Uterus (tissue), 4 donors: ENCODE measurements around the gene MYL11. TPM values are rescaled to one million over a fixed set of nuclear protein-coding genes. Genes with fewer than 3 reads are reported as not detected.
"Not testable (repeated sequence)": the region's sequence is repeated elsewhere in the genome, so short reads cannot be mapped to it uniquely, and the experiment has no call there.

Experiments
- DNase-seq, 2 donors: peaks; one replicate each; pipeline ENCODE4 v3.0.0-alpha.2; 2019 to 2020
- H3K27ac ChIP-seq, 2 donors: fragments of 200-600 bp; sonication (generic); 1 replicate in 1 of 2; 2 replicates in 1 of 2; pipeline ENCODE4 v1.5.1; 2016 to 2018
- H3K27me3 ChIP-seq, 2 donors: fragments of 200-600 bp; sonication (generic); one replicate each; pipeline ENCODE4 v1.5.1; 2018 to 2019; ENCODE audit warnings: control low read depth in 1 of 2
- H3K36me3 ChIP-seq, 2 donors: fragments of 200-600 bp; sonication (generic); one replicate each; pipeline ENCODE4 v1.5.1; 2019; ENCODE audit warnings: control low read depth in 1 of 2
- H3K4me1 ChIP-seq, 2 donors: fragments of 200-600 bp; sonication (generic); one replicate each; pipeline ENCODE4 v1.5.1; 2018 to 2019; ENCODE audit warnings: control low read depth in 1 of 2
- H3K4me3 ChIP-seq, 2 donors: fragments of 200-600 bp; sonication (generic); 1 replicate in 1 of 2; 2 replicates in 1 of 2; pipeline ENCODE4 v1.5.1; 2018 to 2019; ENCODE audit warnings: mild to moderate bottlenecking in 1 of 2
- H3K9me3 ChIP-seq, 2 donors: fragments of 200-600 bp; sonication (generic); one replicate each; pipeline ENCODE4 v1.5.1; 2019; ENCODE audit warnings: control low read depth in 1 of 2
- CTCF ChIP-seq, 4 experiments: fragments of 200-600 bp in 2 of 4; fragments of 450-650 bp in 2 of 4; sonication (generic) in 2 of 4; IDR thresholded peaks; one replicate each; pipeline ENCODE4 v1.5.1; 2016 to 2019; ENCODE audit warnings: antibody characterized with exemption in 4 of 4, mild to moderate bottlenecking in 2 of 4, moderate library complexity in 1 of 4
- POLR2A ChIP-seq, 2 donors: fragments of 450-650 bp; IDR thresholded peaks; one replicate each; pipeline ENCODE4 v1.6.1; 2016; ENCODE audit warnings: antibody characterized with exemption in 2 of 2, mild to moderate bottlenecking in 1 of 2, moderate library complexity in 1 of 2
- intact Hi-C: fragments of 100-400 bp; cut with DNase I; formaldehyde crosslinking; loops from one replicate; pipeline ENCODE4 v1.15.1; 2023; ENCODE audit warnings: low total_unique reads
- total RNA-seq, 4 donors: library from RNA; depleted of rRNA in 3 of 4; stranded (reverse); fragments of >200 nt in 3 of 4; gene quantifications; one replicate each; pipeline versions ENCODE4 v1.1.0 to v1.2.4, GENCODE V29; 2014 to 2023
- donor health status: DM: yes; HTN: yes; CAD: no.

MYL11 gene
- total RNA-seq, 4 donors from 2014 or later: 1.2 TPM; not detected in 3

DNA sequence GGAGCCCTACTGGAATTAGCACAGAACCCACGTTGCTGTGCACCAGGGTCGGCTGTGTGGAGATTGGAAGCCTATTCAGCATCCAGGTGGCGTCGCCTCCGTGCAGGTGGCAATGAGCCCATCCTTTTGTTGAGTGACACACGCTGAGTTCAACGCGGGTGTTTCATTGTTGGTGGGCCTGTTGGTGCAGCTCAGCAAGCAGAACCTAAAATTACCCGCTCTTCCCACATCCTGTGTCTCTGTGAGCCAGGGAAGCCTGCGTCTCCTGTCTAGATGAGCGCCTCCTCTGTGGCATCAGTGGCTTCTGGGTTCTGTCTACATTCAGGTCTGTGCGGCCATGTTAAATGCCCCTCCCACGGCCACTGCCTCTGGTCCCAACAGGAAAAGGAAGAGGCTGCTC lies 34.0 kb upstream of the MYL11 start:
- no peaks in the 10 kb centered on the region for H3K9me3 ChIP-seq
- H3K4me3 ChIP-seq: no peak overlapping the region
- no peaks in the 10 kb centered on the region for H3K27me3 ChIP-seq
- H3K27ac ChIP-seq: no peak overlapping the region
- H3K36me3 ChIP-seq: no peaks in the 10 kb centered on the region
- intact Hi-C loops: no loop called here
- DNase-seq: no peak
- no peaks in the 10 kb centered on the region for H3K4me1 ChIP-seq
- TF ChIP-seq POLR2A (IDR thresholded peaks at IDR 0.05): no peak
- TF ChIP-seq CTCF (IDR thresholded peaks at IDR 0.05): no peak

GRCh38 chr16:30341971-30342370 lies 32.6 kb upstream of the MYL11 start:
- intact Hi-C loops, H3K27me3 ChIP-seq, DNase-seq, H3K4me3 ChIP-seq, H3K36me3 ChIP-seq, H3K4me1 ChIP-seq, H3K27ac ChIP-seq, H3K9me3 ChIP-seq: not testable (repeated sequence)

DNA sequence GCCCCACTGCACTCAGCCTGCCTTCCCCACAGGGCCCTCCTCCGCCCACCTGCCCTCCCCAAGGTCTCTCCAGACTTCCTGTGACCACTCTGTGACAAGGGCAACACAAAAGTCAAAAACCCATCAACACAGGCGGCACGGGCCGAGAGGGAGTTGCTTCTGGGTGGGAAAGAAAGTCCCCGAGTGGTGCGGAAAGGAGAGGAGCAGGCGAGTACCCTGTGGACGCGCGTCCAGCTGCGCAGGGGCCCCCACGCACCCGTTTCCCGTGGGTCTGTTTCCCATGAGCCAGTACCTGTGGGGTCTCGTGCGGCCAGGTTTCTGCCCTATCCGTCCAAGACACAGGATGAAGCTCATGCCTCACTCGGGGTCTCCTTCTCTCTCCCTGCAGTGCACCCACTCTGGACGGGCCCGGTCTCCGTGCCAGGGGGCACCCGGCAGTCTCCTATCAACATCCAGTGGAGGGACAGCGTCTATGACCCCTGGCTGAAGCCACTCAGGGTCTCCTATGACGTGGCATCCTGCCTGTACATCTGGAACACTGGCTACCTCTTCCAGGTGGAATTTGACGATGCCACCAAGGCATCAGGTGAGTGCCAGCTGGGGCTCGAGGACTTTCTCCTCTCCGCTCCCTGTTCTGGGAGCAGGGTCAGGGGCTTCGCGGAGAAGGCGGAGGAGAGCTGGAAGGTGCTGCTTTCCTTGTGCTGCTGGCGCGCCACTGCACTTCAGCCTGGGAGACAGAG lies 31.7 kb upstream of the MYL11 start:
- H3K4me1 ChIP-seq: no peaks in the 10 kb centered on the region
- H3K4me3 ChIP-seq: no peak overlapping the region
- H3K9me3 ChIP-seq: no peaks in the 10 kb centered on the region
- no peaks in the 10 kb centered on the region for H3K36me3 ChIP-seq
- no peak overlapping the region for H3K27ac ChIP-seq
- H3K27me3 ChIP-seq: no peaks in the 10 kb centered on the region
- no peak for DNase-seq
- TF ChIP-seq POLR2A (IDR thresholded peaks at IDR 0.05) (no peak), CTCF (IDR thresholded peaks at IDR 0.05) (no peak)
- intact Hi-C loops: no loop called here

DNA sequence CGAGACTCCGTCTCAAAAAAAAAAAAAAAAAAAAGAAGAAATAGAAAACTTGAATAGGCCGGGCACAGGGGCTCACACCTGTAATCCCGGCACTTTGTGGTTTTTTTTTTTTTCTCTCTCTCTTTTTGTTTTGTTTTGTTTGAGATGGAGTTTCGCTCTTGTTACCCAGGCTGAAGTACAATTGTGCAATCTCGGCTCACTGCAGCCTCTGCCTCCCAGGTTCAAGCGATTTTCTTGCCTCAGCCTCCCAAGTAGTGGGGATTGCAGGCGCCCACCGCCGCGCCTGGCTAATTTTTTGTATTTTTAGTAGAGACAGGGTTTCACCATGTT lies 31.1 kb upstream of the MYL11 start:
- H3K27ac ChIP-seq, H3K27me3 ChIP-seq, intact Hi-C loops, H3K36me3 ChIP-seq, H3K9me3 ChIP-seq, H3K4me1 ChIP-seq, H3K4me3 ChIP-seq, DNase-seq: not testable (repeated sequence)

DNA sequence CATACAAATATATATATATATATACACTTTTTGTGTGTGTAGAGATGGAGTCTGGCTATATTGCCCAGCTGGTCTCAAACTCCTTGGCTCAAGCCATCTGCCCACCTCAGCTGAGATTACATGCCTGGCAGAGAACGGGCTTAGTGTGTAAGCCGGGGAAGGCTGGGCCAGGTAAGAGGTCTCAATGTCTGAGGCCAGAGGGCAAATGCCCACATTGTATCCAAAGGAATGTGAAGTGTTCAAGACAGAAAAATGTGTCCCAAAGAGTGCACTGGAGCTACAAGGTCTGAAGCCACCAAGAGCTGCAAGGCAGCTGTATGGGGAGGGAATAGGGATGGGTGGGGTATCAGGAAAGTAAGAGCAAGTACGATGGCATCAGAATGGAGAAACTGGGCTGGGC lies 28.3 kb upstream of the MYL11 start:
- H3K36me3 ChIP-seq: no peaks in the 10 kb centered on the region
- H3K27me3 ChIP-seq: no peaks in the 10 kb centered on the region
- no peak overlapping the region for H3K27ac ChIP-seq
- intact Hi-C loops: no loop called here
- no peak for DNase-seq
- TF ChIP-seq CTCF (IDR thresholded peaks at IDR 0.05) (no peak), POLR2A (IDR thresholded peaks at IDR 0.05) (no peak)
- no peaks in the 10 kb centered on the region for H3K9me3 ChIP-seq
- no peaks in the 10 kb centered on the region for H3K4me1 ChIP-seq
- H3K4me3 ChIP-seq: no peak overlapping the region

GRCh38 chr16:30348113-30348512 lies 26.5 kb upstream of the MYL11 start:
- H3K9me3 ChIP-seq: no peaks in the 10 kb centered on the region
- TF ChIP-seq CTCF (IDR thresholded peaks at IDR 0.05) (no peak), POLR2A (IDR thresholded peaks at IDR 0.05) (no peak)
- intact Hi-C loops: no loop called here
- H3K36me3 ChIP-seq: no peaks in the 10 kb centered on the region
- H3K4me3 ChIP-seq: no peak overlapping the region
- no peak for DNase-seq
- no peak overlapping the region for H3K27ac ChIP-seq
- H3K4me1 ChIP-seq: peaks cover 8 to 12% of the 10 kb centered on the region in 2 donors
- no peaks in the 10 kb centered on the region for H3K27me3 ChIP-seq
